Activated T-cell treated with anti-CD3 and anti-CD28 coated beads for 48 hours (primary cell): ENCODE measurements around the gene PROKR2.

Experiments used
- DNase-seq: peaks from one replicate; pipeline ENCODE4 v3.0.0-alpha.2; 2020; ENCODE audit warnings: low read depth

Gene PROKR2

GRCh38 chr20:5282561-5282960 lies 34.2 kb downstream of the PROKR2 start:
- no peak for DNase-seq

- no peak for DNase-seq
These were observed 37.1 kb downstream of the PROKR2 start for GRCh38 chr20:5279661-5280060.

DNA sequence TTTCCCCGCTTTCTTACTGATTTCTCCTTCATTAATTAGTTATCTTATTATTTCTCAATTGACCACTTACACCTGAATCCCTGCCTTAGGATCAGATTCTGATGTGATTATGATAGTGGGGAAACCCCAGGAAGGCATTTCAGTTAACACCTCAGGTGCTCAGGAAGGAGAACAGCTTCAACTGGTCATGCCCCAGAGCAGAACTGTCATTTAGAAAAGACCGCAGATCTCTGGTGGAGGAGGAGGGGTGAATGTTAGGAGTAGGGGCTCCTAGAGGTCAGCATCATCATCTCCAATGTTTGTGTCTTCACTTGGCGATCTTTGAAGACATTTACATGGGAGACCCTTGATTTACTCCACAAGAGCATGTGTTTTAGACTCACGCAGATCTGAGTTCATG lies 44.5 kb downstream of the PROKR2 start:
- no peak for DNase-seq

- no peak for DNase-seq
These were observed 46.2 kb downstream of the PROKR2 start for GRCh38 chr20:5270603-5271002.

- DNase-seq: no peak
These were observed 48.3 kb downstream of the PROKR2 start for GRCh38 chr20:5268449-5268848.

DNA sequence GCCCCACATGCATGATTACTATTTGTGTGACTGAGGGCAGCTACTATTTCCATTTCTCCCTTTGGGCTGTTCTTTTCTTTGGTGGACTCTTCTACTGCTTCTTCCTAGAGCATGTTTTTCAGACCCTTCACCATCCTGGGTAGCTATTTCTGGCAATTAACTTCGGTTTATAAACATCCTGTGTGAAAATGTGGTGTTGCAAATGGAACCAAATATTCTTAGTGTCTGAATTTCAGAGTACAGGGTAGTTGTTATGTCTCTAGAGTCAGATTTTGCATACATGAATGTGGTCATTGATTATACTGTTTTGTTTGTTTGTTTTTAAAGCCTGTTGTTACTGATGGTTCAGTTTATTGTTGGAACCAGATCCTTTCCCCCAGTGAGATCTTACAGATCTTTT lies 49.7 kb downstream of the PROKR2 start:
- no peak for DNase-seq
